HG02943 (cell line): ENCODE measurements around the gene MUC13.
"Not testable (repeated sequence)": the region's sequence is repeated elsewhere in the genome, so short reads cannot be mapped to it uniquely, and the experiment has no call there.

Source experiments
- ATAC-seq: cut with Tn5 transposase; IDR thresholded peaks from one replicate; pipeline ENCODE4 v1.9.1; 2021; ENCODE audit warnings: mild to moderate bottlenecking, low read depth, moderate library complexity; ENCODE audit not compliant: unreplicated experiment

MUC13 gene

GRCh38 chr3:124934577-124934976 is at the start of gene MUC13:
TSS of gene MUC13 (minus strand) at chr3:124934751. CDS start at chr3:124934712, 39 bp downstream.
- no peak for ATAC-seq

GRCh38 chr3:124982855-124983254 is 48.3 kb upstream of the MUC13 start:
- no peak for ATAC-seq

- no peak for ATAC-seq
Measured at GRCh38 chr3:124981472-124981871, 46.9 kb upstream of the MUC13 start.

- ATAC-seq: no peak
Measured at GRCh38 chr3:124978627-124979026, 44.1 kb upstream of the MUC13 start.

GRCh38 chr3:124976383-124976782 is 41.8 kb upstream of the MUC13 start:
- no peak for ATAC-seq

GRCh38 chr3:124974691-124975090 is 40.1 kb upstream of the MUC13 start:
- no peak for ATAC-seq

- no peak for ATAC-seq
Measured at GRCh38 chr3:124973290-124973689, 38.7 kb upstream of the MUC13 start.

GRCh38 chr3:124972457-124972856 is 37.9 kb upstream of the MUC13 start:
- ATAC-seq: no peak

- ATAC-seq: no peak
Measured at GRCh38 chr3:124969963-124970722, 35.6 kb upstream of the MUC13 start.

GRCh38 chr3:124969190-124969589 is 34.6 kb upstream of the MUC13 start:
- ATAC-seq: no peak

GRCh38 chr3:124967964-124968363 is 33.4 kb upstream of the MUC13 start:
- no peak for ATAC-seq

- no peak for ATAC-seq
Measured at GRCh38 chr3:124966521-124967445, 32.2 kb upstream of the MUC13 start.

- no peak for ATAC-seq
Measured at GRCh38 chr3:124965413-124965812, 30.9 kb upstream of the MUC13 start.

GRCh38 chr3:124964387-124964786 is 29.8 kb upstream of the MUC13 start:
- no peak for ATAC-seq

GRCh38 chr3:124963755-124964154 is 29.2 kb upstream of the MUC13 start:
- no peak for ATAC-seq

GRCh38 chr3:124962403-124962940 is 27.9 kb upstream of the MUC13 start:
- ATAC-seq: no peak

- ATAC-seq: no peak
Measured at GRCh38 chr3:124960698-124961097, 26.1 kb upstream of the MUC13 start.

- no peak for ATAC-seq
Measured at GRCh38 chr3:124960105-124960504, 25.6 kb upstream of the MUC13 start.

GRCh38 chr3:124957951-124958350 is 23.4 kb upstream of the MUC13 start:
- not testable (repeated sequence) for ATAC-seq

GRCh38 chr3:124952282-124952855 is 17.8 kb upstream of the MUC13 start:
- ATAC-seq: no peak
